Neuron (in vitro differentiated cells): Measurements from ENCODE around the gene COA4.

Experiments used
- H2AFZ ChIP-seq: one replicate; pipeline ENCODE4 v1.6.1; 2013; ENCODE audit warnings: low read depth, mild to moderate bottlenecking, inconsistent platforms, low read length, moderate library complexity
- H3K27me3 ChIP-seq: one replicate; pipeline ENCODE4 v1.6.1; 2013; ENCODE audit warnings: low read length; ENCODE audit not compliant: insufficient read depth
- H3K36me3 ChIP-seq: one replicate; pipeline ENCODE4 v1.6.1; 2013; ENCODE audit warnings: low read length; ENCODE audit not compliant: insufficient read depth
- H3K4me1 ChIP-seq: one replicate; pipeline ENCODE4 v1.6.1; 2013; ENCODE audit warnings: low read length; ENCODE audit not compliant: insufficient read depth
- H3K4me3 ChIP-seq: 2 replicates; pipeline ENCODE4 v1.5.1; 2013; ENCODE audit warnings: mild to moderate bottlenecking, low read length, moderate library complexity
- H3K9me3 ChIP-seq: one replicate; pipeline ENCODE4 v1.6.1; 2013; ENCODE audit warnings: low read length

Gene COA4

DNA sequence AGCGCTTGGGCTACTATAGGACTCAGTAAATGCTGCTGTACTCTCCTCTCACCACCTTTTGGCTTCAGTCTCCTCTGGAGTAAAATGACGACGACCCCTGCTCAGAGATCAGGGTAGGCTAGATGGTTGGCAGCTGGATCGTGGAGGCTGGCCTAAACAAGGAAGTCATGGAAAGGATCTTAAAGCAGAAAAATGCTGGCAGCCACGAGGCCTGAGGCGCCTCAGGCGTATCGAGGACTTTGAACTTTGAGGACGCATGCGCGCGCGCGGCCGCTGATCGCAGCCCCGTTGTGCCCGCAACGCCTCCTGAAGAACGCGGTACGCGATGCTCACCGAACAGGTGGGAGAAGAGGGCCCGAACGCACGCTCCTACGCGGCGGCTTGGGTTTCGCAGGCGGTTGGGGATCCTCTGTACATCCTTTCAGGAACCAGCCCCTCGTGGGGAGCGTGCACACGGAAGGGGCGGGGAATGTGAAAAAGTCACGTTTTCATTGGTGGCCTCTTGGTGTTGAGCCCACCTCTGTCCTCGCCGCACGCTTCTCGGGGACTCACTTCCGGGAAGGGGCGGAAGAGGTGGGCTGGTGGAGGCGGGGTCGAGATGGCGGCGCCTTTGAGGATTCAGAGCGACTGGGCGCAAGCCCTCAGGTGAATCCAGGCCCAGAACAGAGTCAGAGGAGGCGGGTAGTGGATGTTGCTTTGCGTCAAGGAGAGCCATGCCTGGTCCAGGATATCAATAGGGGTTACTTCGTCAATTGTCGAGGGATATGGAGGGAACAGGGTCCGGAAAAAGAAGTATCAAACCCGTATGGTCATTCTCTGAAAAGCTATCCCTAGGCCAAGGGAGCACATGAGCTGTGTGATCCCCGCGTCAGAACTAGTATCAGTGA, at the start of gene COA4, which contains the start of gene PAAF1:
COA4 (minus strand) TSS at position 423 of the 887 bp plus-strand sequence. CDS start 3,468 bp downstream, outside the sequence.
PAAF1 (plus strand) TSS at position 576 of the 887 bp plus-strand sequence; CDS start at position 599, 23 bp downstream.
- Histone ChIP-seq H3K4me3 (peak within 1 kb of the TSS; percentile 90), H3K9me3 (no peaks in the 10 kb centered on the region), H3K27me3 (no peaks in the 10 kb centered on the region), H3K4me1 (peaks cover 17% of the 10 kb centered on the region), H3K36me3 (peaks cover 32% of the 10 kb centered on the region), H2AFZ (peak within 1 kb of the TSS; percentile 30)

DNA sequence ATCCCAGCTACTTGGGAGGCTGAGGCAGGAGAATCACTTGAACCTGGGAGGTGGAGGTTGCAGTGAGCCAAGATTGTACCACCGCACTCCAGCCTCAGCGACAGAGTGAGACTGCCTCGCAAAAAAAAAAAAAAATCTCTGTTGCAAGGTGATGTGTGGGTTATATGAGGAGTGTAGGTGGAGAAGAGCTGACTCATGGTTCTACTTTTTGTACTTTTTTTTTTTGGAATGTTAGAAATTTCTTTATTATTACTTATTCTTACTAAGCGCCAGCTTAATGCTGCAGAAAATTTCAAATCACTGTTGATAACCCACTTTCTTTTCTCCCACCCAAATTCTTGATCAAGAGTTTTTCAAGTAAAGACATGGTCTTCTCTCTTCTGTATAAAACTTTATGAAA, 44.5 kb upstream of the COA4 start:
- H3K4me1 ChIP-seq, result no peaks in the 10 kb centered on the region
- no peak overlapping the region for H3K4me3 ChIP-seq
- no peaks in the 10 kb centered on the region for H3K9me3 ChIP-seq
- peaks cover 61% of the 10 kb centered on the region for H3K36me3 ChIP-seq
- no peaks in the 10 kb centered on the region for H3K27me3 ChIP-seq
- no peak overlapping the region for H2AFZ ChIP-seq

DNA sequence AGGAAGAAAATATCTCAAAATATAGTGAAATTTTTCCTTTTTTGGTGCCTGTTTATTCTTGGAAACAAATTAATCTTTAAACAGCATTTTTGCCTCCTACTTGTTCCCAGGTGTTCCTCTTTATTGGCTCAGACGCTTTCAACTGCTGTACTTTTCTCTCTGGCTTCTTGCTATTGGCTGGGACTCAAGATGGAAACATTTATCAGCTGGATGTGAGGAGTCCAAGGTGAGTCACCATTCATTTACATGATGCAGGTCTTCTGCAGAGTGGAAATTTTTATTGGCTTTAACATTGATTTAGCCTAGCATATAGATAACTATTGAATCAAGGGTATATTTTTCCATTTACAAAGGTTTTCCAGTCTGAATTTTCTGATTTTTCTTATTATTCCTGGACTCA, 39.8 kb upstream of the COA4 start:
- no peak overlapping the region for H3K4me3 ChIP-seq
- H3K4me1 ChIP-seq, result no peaks in the 10 kb centered on the region
- H3K36me3 ChIP-seq, result peaks cover 81% of the 10 kb centered on the region
- no peaks in the 10 kb centered on the region for H3K9me3 ChIP-seq
- H2AFZ ChIP-seq, result no peak overlapping the region
- no peaks in the 10 kb centered on the region for H3K27me3 ChIP-seq

DNA sequence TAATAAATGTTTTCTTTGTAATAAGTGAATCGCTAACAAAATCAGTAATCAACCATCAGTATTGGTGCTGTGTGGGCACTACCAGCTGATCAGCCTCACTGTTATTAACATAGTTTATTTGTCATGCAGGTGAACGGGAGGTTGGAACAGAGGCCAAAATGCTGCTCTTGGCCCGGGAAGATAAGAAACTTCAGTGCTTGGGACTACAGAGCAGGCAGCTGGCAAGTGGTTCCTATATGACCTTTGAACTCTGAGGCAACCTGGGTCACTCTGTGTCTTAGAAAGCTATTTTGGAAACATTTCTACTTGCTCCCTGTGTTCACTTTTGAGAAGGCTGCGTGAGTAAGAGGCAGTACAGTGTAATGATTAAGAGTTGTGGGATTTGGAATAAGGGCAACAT, 37.6 kb upstream of the COA4 start:
- Histone ChIP-seq H3K36me3 (peaks cover 84% of the 10 kb centered on the region), H3K27me3 (no peaks in the 10 kb centered on the region), H3K4me1 (no peaks in the 10 kb centered on the region), H2AFZ (no peak overlapping the region), H3K9me3 (no peaks in the 10 kb centered on the region), H3K4me3 (no peak overlapping the region)

DNA sequence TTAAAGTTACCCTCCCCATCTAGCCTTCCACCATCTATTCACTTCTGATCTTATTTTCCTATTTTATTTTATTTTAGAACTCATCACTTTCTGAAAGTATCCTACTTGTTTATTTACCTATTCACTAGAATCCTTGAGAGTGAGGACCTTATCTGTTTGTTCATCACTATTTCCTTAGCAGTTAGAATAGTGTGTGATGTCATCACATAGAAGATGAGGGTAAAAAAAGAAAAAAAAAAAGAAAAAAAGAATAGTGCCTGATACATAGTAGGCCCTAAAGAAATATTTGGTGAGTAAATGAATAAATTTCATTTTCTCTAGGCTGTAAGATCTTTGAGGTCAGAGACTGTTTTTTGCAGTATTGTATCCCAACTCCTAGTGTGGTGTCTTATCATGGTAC, 36.8 kb upstream of the COA4 start:
- Histone ChIP-seq H3K27me3 (no peaks in the 10 kb centered on the region), H3K36me3 (peaks cover 79% of the 10 kb centered on the region), H3K4me1 (no peaks in the 10 kb centered on the region), H2AFZ (no peak overlapping the region), H3K9me3 (no peaks in the 10 kb centered on the region), H3K4me3 (no peak overlapping the region)

DNA sequence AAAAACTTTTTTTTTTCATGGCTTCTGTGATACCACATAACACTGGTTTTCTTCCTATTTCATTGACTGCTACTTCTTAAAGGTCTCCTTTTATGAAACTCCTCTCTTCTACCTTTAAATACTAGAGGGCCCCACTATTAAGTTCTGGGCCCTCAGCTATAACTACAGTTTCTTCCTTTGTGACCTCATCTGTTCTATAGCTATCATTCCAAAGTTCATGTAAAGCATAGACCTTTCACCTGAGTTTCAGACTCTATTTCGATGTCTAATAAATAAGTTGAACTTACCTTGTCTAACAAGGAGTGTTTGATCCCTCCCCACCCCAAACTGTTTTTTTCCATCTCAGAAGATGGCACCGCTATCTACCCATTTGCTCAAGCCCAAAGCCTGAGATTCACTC, 35.4 kb upstream of the COA4 start:
- Histone ChIP-seq H2AFZ (no peak overlapping the region), H3K4me3 (no peak overlapping the region), H3K27me3 (no peaks in the 10 kb centered on the region), H3K9me3 (no peaks in the 10 kb centered on the region), H3K36me3 (peaks cover 74% of the 10 kb centered on the region), H3K4me1 (no peaks in the 10 kb centered on the region)

DNA sequence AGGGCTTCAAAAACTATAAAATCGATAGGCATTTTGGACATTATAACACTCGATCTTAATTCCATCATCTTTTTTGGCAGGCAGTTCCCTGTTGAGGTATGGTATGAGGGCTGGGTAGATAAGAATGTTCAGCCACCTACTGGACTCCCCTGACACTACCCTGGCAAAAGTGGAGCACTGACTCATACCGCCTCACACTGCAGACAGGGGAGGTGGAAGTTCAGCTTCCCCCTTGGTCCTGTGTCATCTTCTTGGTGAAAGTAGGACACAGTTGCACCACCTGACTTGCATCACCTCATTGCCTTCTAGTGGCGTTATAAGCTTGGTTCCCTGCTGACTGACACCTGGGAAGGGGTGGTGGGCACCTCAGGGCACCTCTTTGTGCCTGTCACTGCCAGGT, 30.5 kb upstream of the COA4 start:
- Histone ChIP-seq H3K4me1 (no peaks in the 10 kb centered on the region), H3K9me3 (no peaks in the 10 kb centered on the region), H3K36me3 (peaks cover 56% of the 10 kb centered on the region), H3K27me3 (no peaks in the 10 kb centered on the region), H3K4me3 (no peak overlapping the region), H2AFZ (no peak overlapping the region)

DNA sequence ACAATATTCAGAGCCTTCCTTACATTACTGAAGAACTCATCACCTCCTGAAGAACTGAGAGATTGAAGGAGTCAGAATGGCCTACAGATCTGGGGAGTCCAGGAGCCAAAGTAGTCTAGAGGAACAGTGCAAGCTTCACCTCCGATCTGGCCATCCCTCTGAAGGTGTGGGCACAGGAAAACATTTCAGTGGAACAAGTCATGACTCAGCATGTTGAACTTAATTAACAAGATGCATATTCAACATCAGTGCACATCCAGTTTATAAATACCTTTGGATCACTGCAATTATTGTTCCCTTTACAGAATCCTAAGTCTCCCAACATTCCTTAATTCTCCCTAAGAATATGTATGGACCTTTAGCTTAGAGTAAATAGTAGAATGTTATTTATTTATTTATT, 25.7 kb upstream of the COA4 start:
- Histone ChIP-seq H3K9me3 (peaks cover 2% of the 10 kb centered on the region), H3K4me1 (no peaks in the 10 kb centered on the region), H2AFZ (no peak overlapping the region), H3K4me3 (no peak overlapping the region), H3K27me3 (no peaks in the 10 kb centered on the region), H3K36me3 (peaks cover 51% of the 10 kb centered on the region)

DNA sequence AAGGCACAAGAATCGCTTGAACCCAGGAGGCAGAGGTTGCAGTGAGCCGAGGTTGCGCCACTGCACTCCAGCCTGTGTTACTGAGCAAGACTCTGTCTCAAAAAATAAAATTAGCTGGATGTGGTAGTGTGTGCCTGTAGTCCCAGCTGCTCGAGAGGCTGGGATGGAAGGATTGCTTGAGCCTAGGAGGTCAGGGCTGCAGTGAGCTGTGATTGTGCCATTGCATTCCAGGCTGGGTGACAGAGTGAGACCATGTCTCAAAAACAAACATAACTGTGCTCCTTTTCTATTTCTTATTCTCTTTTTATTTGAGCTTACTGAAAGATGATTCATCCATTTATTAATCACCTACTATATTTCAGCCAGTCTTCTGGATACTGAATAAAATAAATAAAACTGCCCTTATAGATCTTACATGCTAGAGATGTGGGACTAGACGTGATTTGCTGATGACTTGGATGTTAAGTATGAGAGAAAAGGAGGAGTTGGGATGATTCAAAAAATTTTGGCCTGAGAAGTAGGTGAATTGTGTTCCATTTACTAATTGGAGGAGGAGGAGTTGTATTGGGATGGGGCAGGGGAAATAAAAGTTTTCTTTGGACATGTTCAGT, 18.2 kb upstream of the COA4 start:
- H2AFZ ChIP-seq, result no peak overlapping the region
- H3K36me3 ChIP-seq, result peaks cover 56% of the 10 kb centered on the region
- no peaks in the 10 kb centered on the region for H3K27me3 ChIP-seq
- H3K4me1 ChIP-seq, result no peaks in the 10 kb centered on the region
- no peak overlapping the region for H3K4me3 ChIP-seq
- H3K9me3 ChIP-seq, result peaks cover 2% of the 10 kb centered on the region

DNA sequence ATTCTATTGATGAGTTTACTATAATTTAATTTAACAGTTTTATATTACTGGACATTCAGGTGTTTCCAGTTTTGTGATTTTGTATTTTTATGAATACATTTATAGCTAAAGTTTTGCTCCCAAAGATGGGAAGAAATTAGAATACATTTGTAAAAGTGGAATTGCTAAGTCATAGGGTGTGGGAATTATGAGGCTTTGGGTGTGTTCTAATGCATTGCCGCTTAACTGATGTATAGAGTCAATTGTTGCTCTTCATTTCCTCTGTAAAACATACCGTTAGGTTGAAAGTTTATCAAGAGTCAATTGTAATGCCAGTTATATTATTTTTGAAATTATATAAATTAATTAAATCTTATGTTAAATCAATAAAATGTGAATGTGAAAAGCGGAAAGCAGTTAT, 16.4 kb upstream of the COA4 start:
- Histone ChIP-seq H3K36me3 (peaks cover 64% of the 10 kb centered on the region), H3K9me3 (no peaks in the 10 kb centered on the region), H3K4me3 (no peak overlapping the region), H2AFZ (no peak overlapping the region), H3K4me1 (no peaks in the 10 kb centered on the region), H3K27me3 (no peaks in the 10 kb centered on the region)

DNA sequence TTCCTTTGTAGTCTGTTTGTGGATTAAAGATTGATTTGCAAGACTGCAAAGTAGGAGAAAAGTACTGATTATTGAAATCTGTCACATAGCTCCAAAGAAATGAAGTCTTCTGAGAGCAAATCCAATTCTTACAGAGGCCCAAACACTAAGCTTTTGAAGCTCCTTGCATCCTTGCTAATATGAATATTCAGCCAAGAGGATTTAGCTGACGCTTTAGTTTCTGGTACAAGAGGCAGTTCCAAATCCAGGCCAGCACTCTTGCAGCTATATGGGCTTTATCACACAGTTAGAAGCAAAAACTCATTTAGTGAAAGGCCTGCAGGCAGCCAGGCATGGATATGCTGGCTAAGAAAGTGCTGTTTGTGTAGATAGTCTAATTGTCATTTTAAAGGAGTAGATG, 12.9 kb upstream of the COA4 start:
- no peaks in the 10 kb centered on the region for H3K27me3 ChIP-seq
- H3K9me3 ChIP-seq, result no peaks in the 10 kb centered on the region
- H3K36me3 ChIP-seq, result peaks cover 64% of the 10 kb centered on the region
- H3K4me1 ChIP-seq, result no peaks in the 10 kb centered on the region
- no peak overlapping the region for H3K4me3 ChIP-seq
- no peak overlapping the region for H2AFZ ChIP-seq

DNA sequence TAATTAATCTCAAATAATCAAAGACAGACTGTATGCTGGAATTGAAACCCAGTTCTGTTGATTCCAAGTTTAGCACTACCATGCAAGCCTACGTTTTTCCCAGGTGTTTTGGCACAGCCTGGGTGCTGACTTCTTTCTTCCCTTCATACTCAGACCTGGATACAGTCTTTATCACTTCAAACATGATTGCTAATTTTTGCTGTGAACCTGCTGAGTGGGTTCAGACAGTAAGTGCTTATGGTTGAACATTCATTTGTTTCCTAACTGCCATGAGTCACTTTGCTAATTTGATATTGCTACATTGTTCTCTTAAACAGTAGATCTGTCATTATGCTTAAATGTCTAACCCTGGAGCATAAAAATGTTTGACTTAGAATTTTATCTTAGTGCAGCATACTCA, 12.4 kb upstream of the COA4 start:
- Histone ChIP-seq H3K4me1 (no peaks in the 10 kb centered on the region), H3K36me3 (peaks cover 67% of the 10 kb centered on the region), H3K4me3 (no peak overlapping the region), H3K9me3 (peaks cover 2% of the 10 kb centered on the region), H2AFZ (no peak overlapping the region), H3K27me3 (no peaks in the 10 kb centered on the region)

DNA sequence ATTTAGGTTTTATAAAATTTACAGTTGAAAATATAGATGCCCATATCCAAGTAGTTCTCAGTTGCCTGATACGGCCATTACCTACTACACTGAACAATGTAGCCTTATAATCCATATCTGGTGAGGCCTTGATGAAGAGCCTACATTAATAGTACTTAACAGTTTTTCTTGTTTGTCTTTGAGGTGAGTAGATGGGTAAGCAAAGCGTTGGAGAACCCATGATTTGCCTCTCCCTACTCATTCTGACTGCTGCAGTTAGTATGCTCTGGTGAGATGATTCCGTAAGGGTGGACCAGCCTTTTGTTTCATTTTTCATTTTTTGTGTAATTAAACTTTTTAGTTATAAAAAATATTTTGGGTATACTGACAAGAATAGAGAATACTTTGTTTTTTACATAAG, 11.6 kb upstream of the COA4 start:
- H3K4me3 ChIP-seq, result no peak overlapping the region
- peaks cover 2% of the 10 kb centered on the region for H3K9me3 ChIP-seq
- H3K27me3 ChIP-seq, result no peaks in the 10 kb centered on the region
- no peak overlapping the region for H2AFZ ChIP-seq
- H3K4me1 ChIP-seq, result no peaks in the 10 kb centered on the region
- H3K36me3 ChIP-seq, result peaks cover 69% of the 10 kb centered on the region
